ENCODE results near the gene PDCD2L.
A peak's percentile ranks its signal among the peaks of the same experiment; 100 is the strongest.
"Not testable (repeated sequence)": the region's sequence is repeated elsewhere in the genome, so short reads cannot be mapped to it uniquely, and the experiment has no call there.

The PDCD2L gene

GRCh38 chr19:34404109-34404909, at the start of gene PDCD2L:
PDCD2L (plus strand) TSS chr19:34404399; CDS start chr19:34404431, 32 bp downstream.
- DNase-seq: peak; percentile 84

DNA sequence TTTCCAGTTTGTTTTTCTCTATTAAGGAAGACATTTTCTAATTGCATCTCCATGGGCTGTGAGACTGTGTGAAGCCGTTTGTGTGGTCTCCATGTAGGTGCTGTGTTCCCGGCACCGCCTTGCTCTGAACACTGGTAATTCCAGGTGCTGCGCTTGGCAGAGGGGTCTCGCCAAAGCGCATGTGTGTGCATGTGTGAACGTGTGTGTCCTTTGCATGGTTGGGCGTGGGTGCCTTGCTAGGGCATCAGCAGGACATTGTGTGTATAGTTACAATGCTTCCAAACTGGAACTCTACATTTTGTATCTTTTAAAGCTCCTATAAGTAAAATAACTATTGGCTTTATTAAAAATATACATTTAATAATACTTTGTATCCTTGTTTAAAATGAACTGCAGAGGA, 49.0 kb upstream of the PDCD2L start:
- no peak for DNase-seq

- DNase-seq: no peak
Measured at GRCh38 chr19:34356875-34357274, 47.3 kb upstream of the PDCD2L start.

DNA sequence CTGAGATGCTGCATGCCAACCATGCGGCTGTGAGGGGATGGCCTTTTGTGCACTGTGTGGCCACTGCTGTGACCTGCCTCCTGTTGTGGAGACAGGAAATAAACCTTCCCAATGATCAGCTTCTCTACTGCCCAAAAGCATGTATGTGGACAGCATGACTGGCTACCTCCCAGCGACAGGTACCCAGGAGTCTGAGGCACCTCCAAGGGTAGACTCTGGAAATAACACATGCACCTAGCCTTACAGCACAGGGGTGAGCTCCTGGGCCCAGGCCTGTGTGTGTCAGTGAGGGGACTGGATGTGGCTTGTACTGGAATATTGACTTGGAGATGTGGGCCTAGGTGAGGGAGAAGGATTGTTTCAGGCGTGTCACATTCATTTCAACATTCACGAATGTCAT, 46.8 kb upstream of the PDCD2L start:
- DNase-seq: no peak

DNA sequence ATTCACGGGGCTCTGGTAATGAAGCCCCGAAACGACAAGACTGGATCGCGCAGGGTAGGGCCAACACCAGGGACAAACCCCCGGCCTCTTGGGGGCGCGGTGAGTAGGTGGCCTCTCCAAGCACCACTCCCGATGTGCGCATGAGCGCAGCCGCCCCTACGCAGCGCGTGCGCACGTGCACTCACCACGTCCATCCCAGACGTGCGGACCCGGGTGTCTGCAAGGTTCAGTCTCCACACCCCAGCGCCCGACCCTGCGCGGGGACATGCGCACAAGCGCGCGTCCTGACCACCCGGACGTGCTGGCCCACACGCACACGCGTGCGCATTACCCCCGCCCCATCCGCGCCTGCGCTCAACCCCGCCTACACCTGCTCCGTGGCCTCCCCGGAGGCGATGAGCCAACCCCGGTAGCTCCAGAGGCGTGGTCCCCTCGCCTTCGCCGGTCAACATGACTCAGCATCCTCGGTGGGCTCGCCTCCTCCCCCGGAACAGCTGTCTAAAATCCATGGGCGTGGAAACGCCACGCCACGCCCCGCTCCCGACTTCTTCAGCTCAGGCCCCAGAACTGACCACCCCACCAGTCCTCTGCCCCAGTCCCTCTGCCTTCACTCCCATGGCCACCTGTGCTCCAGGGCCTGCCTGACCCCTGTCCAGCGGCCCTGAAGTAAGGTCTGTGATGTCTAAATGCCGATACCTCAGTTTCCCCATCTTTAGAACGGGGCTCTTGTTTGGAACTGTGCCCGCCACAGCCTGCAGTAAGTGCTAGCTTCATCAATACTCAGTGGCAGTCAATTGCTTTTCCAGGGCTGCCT, 44.9 kb upstream of the PDCD2L start:
- DNase-seq: peak; percentile 91

- no peak for DNase-seq
Measured at GRCh38 chr19:34359954-34360315, 44.3 kb upstream of the PDCD2L start.

DNA sequence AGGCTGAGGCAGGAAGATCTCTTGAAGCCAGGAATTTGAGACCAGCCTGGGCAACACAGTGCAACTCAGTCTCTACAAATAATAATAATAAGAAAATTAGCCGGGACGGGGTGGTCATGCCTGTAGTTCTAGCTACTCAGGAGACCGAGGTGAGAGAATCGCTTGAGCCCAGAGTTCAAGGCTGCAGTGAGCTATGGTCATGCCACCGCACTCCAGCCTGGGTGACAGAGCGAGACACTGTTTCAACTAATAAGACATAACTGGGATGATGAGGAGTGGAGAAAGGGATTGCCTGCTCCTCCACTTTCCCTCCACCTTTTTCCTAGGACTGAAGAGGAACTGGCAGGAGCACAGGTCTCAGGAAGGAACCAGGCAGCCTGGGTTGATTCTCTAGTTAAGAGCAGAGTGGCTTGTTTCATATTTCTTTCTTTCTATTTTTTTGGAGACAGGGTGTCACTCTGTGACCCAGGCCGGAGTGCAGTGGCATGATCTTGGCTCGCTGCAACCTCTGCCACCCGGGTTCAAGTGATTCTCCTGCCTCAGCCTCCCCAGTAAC, 43.8 kb upstream of the PDCD2L start:
- DNase-seq: no peak

GRCh38 chr19:34362679-34363069, 41.5 kb upstream of the PDCD2L start:
- DNase-seq: no peak

- DNase-seq: no peak
Measured at GRCh38 chr19:34363094-34363493, 41.1 kb upstream of the PDCD2L start.

DNA sequence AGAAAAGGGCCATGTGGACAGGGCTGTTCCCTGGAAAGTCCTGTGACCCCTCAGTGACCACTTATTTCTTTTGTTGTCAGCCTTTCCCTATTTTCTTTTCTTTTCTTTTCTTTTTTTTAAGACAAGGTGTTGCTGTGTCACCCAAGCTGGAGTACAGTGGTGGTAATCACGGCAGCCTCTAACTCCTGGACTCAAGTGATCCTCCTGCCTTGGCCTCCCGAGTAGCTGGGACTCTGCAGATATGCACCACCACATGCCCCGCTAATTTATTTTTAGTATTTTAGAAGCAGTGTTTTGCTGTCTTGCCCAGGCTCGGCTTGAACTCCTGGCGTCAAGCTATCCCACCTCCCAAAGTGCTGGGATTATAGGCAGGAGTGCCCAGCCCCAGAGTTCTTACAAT, 40.3 kb upstream of the PDCD2L start:
- no peak for DNase-seq

DNA sequence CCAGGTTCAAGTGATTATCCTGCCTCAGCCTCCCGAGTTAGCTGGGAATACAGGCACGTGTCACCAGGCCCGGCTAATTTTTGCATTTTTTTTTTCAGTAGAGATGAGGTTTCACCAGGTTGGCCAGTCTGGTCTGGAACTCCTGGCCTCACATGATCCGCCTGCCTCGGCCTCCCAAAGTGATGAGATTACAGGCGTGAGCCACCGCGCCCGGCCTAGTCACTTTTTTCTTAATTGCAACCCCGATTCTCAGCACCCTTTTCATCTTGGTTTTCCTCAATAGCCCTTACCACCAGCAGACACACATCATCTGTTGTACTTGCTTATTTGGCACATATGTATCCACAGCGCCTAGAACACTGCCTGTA, 39.8 kb upstream of the PDCD2L start:
- no peak for DNase-seq

DNA sequence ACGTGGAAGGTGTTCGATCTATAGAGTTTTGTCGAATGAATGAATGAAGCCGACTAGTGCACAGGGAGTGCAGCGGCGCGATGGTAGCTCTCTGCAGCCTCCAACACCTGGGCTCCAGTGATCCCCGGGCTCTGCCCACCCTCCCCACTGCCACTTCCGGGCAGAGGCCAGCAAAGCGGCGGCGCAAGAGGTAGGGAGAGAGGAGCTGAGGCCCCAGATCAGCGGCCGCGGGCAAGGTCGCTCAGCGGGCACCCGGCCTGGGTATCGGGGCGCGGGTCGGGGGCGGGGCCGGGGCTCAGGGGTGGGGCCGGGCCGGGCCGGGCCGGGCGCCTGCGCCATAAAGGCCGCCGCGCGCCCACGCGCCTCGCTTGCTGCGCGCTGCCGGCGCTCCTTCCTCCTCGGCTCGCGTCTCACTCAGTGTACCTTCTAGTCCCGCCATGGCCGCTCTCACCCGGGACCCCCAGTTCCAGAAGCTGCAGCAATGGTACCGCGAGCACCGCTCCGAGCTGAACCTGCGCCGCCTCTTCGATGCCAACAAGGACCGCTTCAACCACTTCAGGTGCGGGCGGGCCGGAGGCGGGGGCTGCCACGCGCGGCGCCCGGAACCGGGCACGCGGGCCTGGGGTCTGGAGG, 39.3 kb upstream of the PDCD2L start, which contains the start of gene GPI:
Gene GPI, plus strand, starts transcription at position 367 of the 633 bp plus-strand sequence. Its CDS starts 71 bp downstream, at position 438.
- DNase-seq: peak; percentile 23

DNA sequence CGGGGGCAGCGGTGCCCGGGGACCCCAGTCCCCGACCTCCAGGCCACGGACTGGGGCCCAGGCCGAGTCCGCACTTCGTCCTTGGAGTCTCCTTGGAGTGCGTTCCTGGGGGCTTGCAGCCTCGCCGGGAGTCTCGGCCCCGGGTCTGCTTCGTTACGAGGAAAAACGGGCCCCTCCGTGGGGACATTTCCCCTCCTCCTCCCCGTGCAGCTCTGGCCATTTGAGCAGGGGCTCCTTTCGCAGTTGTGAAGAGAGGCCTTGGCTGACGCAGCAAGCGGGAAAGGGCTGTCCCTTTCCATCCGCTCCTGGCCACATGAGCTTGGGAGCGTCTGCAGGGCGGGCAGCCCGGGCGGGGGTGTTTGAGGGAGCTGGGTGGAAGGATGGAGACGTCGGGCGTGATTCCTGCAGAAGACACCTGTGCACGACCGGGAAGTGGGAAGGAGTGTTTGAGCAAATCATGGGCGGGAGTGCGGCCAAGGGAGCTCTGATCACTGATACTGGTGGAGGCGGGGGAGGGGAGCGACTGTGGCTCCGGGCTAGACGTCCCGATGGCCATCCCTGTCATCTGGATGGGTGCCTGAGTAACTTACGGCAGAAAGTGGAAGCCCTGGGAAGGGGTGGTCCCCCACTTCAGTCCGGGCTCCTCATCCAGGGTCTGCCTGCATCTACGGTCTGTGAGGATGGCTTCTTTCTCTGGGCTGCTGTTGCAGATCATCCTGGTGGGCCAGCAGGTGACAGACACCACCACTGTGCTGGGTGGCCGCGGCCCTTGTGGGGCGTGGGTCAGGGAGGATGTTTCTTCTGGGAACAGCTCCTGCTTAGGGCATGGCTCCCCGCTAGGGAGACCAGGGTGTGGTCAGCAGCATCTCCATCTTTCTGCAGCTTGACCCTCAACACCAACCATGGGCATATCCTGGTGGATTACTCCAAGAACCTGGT, 38.5 kb upstream of the PDCD2L start:
- peak; percentile 10 for DNase-seq

GRCh38 chr19:34366738-34367623, 37.2 kb upstream of the PDCD2L start:
- no peak for DNase-seq

DNA sequence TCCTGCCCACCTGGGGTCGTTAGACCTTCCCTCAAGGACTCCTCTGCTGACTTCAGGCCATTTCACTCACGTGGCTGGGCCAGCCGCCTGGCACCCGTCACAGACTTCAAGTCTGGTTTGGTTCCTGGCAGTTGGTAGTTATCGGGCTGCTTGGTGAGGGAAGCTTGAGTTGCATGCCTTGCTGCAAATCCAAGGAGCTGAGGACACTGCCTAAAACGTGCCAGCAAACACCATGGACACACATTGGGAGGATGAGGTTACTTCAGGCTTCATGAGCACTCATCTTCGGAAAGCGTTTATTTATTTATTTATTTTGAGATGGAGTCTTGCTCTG, 36.6 kb upstream of the PDCD2L start:
- DNase-seq: no peak

- no peak for DNase-seq
Measured at GRCh38 chr19:34368338-34368737, 35.9 kb upstream of the PDCD2L start.

DNA sequence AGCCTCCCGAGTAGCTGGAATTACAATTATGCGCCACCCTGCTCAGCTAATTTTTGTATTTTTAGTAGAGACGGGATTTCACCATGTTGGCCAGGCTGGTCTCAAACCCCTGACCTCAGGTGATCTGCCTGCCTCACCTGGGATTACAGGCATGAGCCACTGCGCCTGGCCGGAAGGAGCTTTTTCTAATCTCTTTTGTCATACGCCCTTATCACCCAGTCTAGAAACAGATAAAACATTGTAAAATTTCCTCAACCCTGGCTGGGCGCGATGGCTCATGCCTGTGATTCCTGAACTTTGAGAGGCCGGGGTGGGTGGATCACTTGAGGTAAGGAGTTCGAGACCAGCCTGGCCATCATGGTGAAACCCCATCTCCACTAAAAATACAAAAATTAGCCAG, 35.0 kb upstream of the PDCD2L start:
- DNase-seq: not testable (repeated sequence)

DNA sequence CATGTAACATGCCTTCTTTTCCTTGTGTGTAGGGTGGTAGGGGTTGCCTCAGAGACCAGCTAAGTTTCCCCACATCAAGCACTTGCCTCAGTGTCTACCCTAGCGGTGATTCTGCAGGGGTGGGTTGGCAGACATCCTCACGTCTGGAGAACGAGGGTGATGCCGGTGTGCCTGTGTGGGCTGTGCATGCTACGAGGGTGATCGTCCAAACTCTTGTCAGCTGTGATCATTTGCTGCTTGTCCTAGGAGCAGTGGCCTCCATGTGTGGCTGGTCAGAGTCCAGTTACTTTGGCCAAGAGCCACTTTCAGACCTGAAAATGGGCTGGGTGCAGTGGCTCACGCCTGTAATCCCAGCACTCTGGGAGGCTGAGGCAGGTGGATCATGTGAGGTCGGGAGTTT, 34.1 kb upstream of the PDCD2L start:
- DNase-seq: no peak

GRCh38 chr19:34370983-34371382, 33.2 kb upstream of the PDCD2L start:
- DNase-seq: no peak

GRCh38 chr19:34373601-34374288, 30.5 kb upstream of the PDCD2L start:
- DNase-seq: no peak

- no peak for DNase-seq
Measured at GRCh38 chr19:34375598-34375997, 28.6 kb upstream of the PDCD2L start.
